ENCODE data around the gene RFX1. TPM values are rescaled to one million over a fixed set of nuclear protein-coding genes. Genes with fewer than 3 reads are reported as not detected.
A peak's percentile ranks its signal among the peaks of the same experiment; 100 is the strongest.

RFX1 gene
- total and polyA plus RNA-seq, 2 of the 13 experiments (the other 11 are each of a cell fraction or from before 2014, with no cell fraction given): 1.1 to 1.3 TPM

- Histone ChIP-seq H3K36me3 (replicated peaks in 1 of 2; ENCODE audit: control insufficient read depth in 1 of 2, insufficient read depth in 2 of 2, low read length in 2 of 2) (peaks cover 19 to 53% of the 10 kb centered on the region in 2 experiments; a peak in 4 of 5 replicates), H3K9me3 (ENCODE audit: low read length) (no peaks in the 10 kb centered on the region), H3K4me2 (ENCODE audit: low read depth, low read length) (no peak overlapping the region), H3K4me3 (replicated peaks in 1 of 3; ENCODE audit: insufficient read depth in 1 of 3, low read depth in 2 of 3, low read length in 3 of 3) (no peak overlapping the region), H2AFZ (ENCODE audit: low read length) (no peak overlapping the region), H3K27me3 (ENCODE audit: control insufficient read depth in 1 of 2, insufficient read depth in 2 of 2, low read length in 2 of 2) (no peaks in the 10 kb centered on the region), H3K4me1 (ENCODE audit: insufficient read depth, low read length) (no peaks in the 10 kb centered on the region), H3K27ac (ENCODE audit: extremely low read length, insufficient read depth, low read length) (no peak overlapping the region), H4K20me1 (ENCODE audit: insufficient read depth, low read length) (no peaks in the 10 kb centered on the region), H3K9ac (ENCODE audit: insufficient read depth, low read depth, low read length) (no peak overlapping the region), H3K79me2 (ENCODE audit: insufficient read depth, low read length) (no peaks in the 10 kb centered on the region)
- in situ Hi-C loops (cut with HindIII; ENCODE audit: extremely low pct_ligation_motif_present, low pct_unique_long_range_greater_than_20kb): no loop called here
- intact Hi-C loops (cut with micrococcal nuclease; ENCODE audit: unreplicated experiment): no loop called here
- DNase-seq (ENCODE audit: low spot score): no peak
- ATAC-seq: no peak
- no TSS peak for BruUV-seq (replicated peaks)
- ChIA-PET POLR2A (no interaction called here), CTCF (ENCODE audit: low intra/inter-chr PET ratio, low total read pairs) (no interaction called here)
- TF ChIP-seq AGO2 (optimal IDR thresholded peaks at IDR 0.05; ENCODE audit: low read depth, low read length): peak; percentile 29
- no peak for TF ChIP-seq NFE2L2 (IDR thresholded peaks at IDR 0.05; ENCODE audit: low read length)
- TF ChIP-seq RBFOX2 (IDR thresholded peaks at IDR 0.05; ENCODE audit: low read depth, low read length): peak; percentile 15; the same call in 1 of the 2 replicates
- TF ChIP-seq ATF7 (IDR thresholded peaks at IDR 0.05): peak; percentile 67
- TF ChIP-seq ATF7 (CRISPR knock-in tag; IDR thresholded peaks at IDR 0.05): no peak
- no peak for TF ChIP-seq GATAD2A (CRISPR knock-in tag; IDR thresholded peaks at IDR 0.05)
- no peak for FAIRE-seq
- WGBS (ENCODE audit: low lambda C conversion rate): 98% methylated on average over 18 of the region's 41 CpGs
These were observed 46.8 kb downstream of the RFX1 start for GRCh38 chr19:13959141-13959961.

- in situ Hi-C loops (cut with HindIII; ENCODE audit: extremely low pct_ligation_motif_present, low pct_unique_long_range_greater_than_20kb) (no loop called here), intact Hi-C loops (cut with micrococcal nuclease; ENCODE audit: unreplicated experiment) (no loop called here)
- no peak overlapping the region for H3K4me2 ChIP-seq (ENCODE audit: low read depth, low read length)
- ATAC-seq (no peak), DNase-seq (ENCODE audit: low spot score) (no peak), FAIRE-seq (no peak)
- no peak overlapping the region for H2AFZ ChIP-seq (ENCODE audit: low read length)
- ChIA-PET CTCF (ENCODE audit: low intra/inter-chr PET ratio, low total read pairs) (no interaction called here), POLR2A (no interaction called here)
- H3K9me3 ChIP-seq (ENCODE audit: low read length): no peaks in the 10 kb centered on the region
- H3K36me3 ChIP-seq (replicated peaks in 1 of 2; ENCODE audit: control insufficient read depth in 1 of 2, insufficient read depth in 2 of 2, low read length in 2 of 2): peaks cover 19 to 55% of the 10 kb centered on the region in 2 experiments; a peak in 4 of 5 replicates
- no peak overlapping the region for H3K9ac ChIP-seq (ENCODE audit: insufficient read depth, low read depth, low read length)
- no peaks in the 10 kb centered on the region for H4K20me1 ChIP-seq (ENCODE audit: insufficient read depth, low read length)
- WGBS (ENCODE audit: low lambda C conversion rate): 98% methylated on average over 6 of the region's 12 CpGs
- TF ChIP-seq ZNF205 (CRISPR knock-in tag; IDR thresholded peaks at IDR 0.05) (no peak), CSRNP1 (CRISPR knock-in tag; IDR thresholded peaks at IDR 0.05) (no peak), CCAR2 (optimal IDR thresholded peaks at IDR 0.05; ENCODE audit: low read depth, low read length) (no peak), HDAC6 (IDR thresholded peaks at IDR 0.05; ENCODE audit: low read depth, low read length) (no peak), SATB2 (CRISPR knock-in tag; IDR thresholded peaks at IDR 0.05) (no peak), LRRFIP1 (CRISPR knock-in tag; conservative IDR thresholded peaks at IDR 0.05) (no peak), CREB3 (CRISPR knock-in tag; IDR thresholded peaks at IDR 0.05) (no peak), FOSL2 (CRISPR knock-in tag; IDR thresholded peaks at IDR 0.05) (no peak)
- no peak overlapping the region for H3K27ac ChIP-seq (ENCODE audit: extremely low read length, insufficient read depth, low read length)
- peaks cover 10% of the 10 kb centered on the region for H3K4me1 ChIP-seq (ENCODE audit: insufficient read depth, low read length)
- H3K27me3 ChIP-seq (ENCODE audit: control insufficient read depth in 1 of 2, insufficient read depth in 2 of 2, low read length in 2 of 2): no peaks in the 10 kb centered on the region; a peak in 1 of 5 replicates
- peaks cover 11% of the 10 kb centered on the region for H3K79me2 ChIP-seq (ENCODE audit: insufficient read depth, low read length)
- H3K4me3 ChIP-seq (replicated peaks in 1 of 3; ENCODE audit: insufficient read depth in 1 of 3, low read depth in 2 of 3, low read length in 3 of 3): no peak overlapping the region
- BruUV-seq (replicated peaks): no TSS peak
These were observed 48.1 kb downstream of the RFX1 start for GRCh38 chr19:13958043-13958442.
